NCI-H187 (cell line): Measurements from ENCODE around the gene IGSF9.

ENCODE experiments used
- DNase-seq, 2 experiments: peaks; one replicate each; lab custom pipeline; 2025; lab: John Stamatoyannopoulos, UW

Gene IGSF9

GRCh38 chr1:159974350-159974965, 29.0 kb upstream of the IGSF9 start:
- no peak for DNase-seq

- DNase-seq, result no peak
Measured at GRCh38 chr1:159973350-159973940, 28.0 kb upstream of the IGSF9 start.

GRCh38 chr1:159972443-159973205, 27.2 kb upstream of the IGSF9 start:
- no peak for DNase-seq

GRCh38 chr1:159970932-159971342, 25.5 kb upstream of the IGSF9 start:
- DNase-seq, result no peak

- no peak for DNase-seq
Measured at GRCh38 chr1:159968901-159969300, 23.5 kb upstream of the IGSF9 start.

- no peak for DNase-seq
Measured at GRCh38 chr1:159965263-159965662, 19.9 kb upstream of the IGSF9 start.

GRCh38 chr1:159964144-159964543, 18.7 kb upstream of the IGSF9 start:
- peak in 1 of 2 experiments; percentile 40 for DNase-seq

- DNase-seq, result no peak
Measured at GRCh38 chr1:159962176-159962575, 16.8 kb upstream of the IGSF9 start.

- DNase-seq, result no peak
Measured at GRCh38 chr1:159961636-159962035, 16.2 kb upstream of the IGSF9 start.

- no peak for DNase-seq
Measured at GRCh38 chr1:159960721-159961381, 15.4 kb upstream of the IGSF9 start.

- no peak for DNase-seq
Measured at GRCh38 chr1:159959451-159959850, 14.0 kb upstream of the IGSF9 start.

GRCh38 chr1:159958719-159959380, 13.4 kb upstream of the IGSF9 start:
- no peak for DNase-seq

GRCh38 chr1:159957824-159958268, 12.4 kb upstream of the IGSF9 start:
- DNase-seq, result no peak

- no peak for DNase-seq
Measured at GRCh38 chr1:159955456-159955855, 10.0 kb upstream of the IGSF9 start.

GRCh38 chr1:159953536-159954515, 8.4 kb upstream of the IGSF9 start, which contains the start of gene SLAMF9:
TSS of gene SLAMF9 (minus strand) at chr1:159954237. CDS start at chr1:159954137, 100 bp downstream.
- DNase-seq, result no peak

GRCh38 chr1:159952932-159953331, 7.5 kb upstream of the IGSF9 start:
- DNase-seq, result no peak

- DNase-seq, result no peak
Measured at GRCh38 chr1:159951551-159951950, 6.1 kb upstream of the IGSF9 start.

GRCh38 chr1:159951016-159951415, 5.6 kb upstream of the IGSF9 start:
- no peak for DNase-seq

- DNase-seq, result no peak
Measured at GRCh38 chr1:159949981-159950381, 4.6 kb upstream of the IGSF9 start.

GRCh38 chr1:159949123-159949522, 3.7 kb upstream of the IGSF9 start:
- no peak for DNase-seq

GRCh38 chr1:159947942-159948341, 2.5 kb upstream of the IGSF9 start:
- no peak for DNase-seq
